Glutamatergic neuron (in vitro differentiated cells): Measurements from ENCODE around the gene KCNA2. TPM values are rescaled to one million over a fixed set of nuclear protein-coding genes. Genes with fewer than 3 reads are reported as not detected.

Experiments
- DNase-seq: peaks from one replicate; pipeline ENCODE4 v3.0.0; 2022
- H3K27ac Mint-ChIP-seq: one replicate; pipeline ENCODE4 v1.8.0; 2020; ENCODE audit warnings: mild to moderate bottlenecking, mixed read lengths, inconsistent platforms; ENCODE audit not compliant: unreplicated experiment
- H3K27me3 Mint-ChIP-seq: one replicate; pipeline ENCODE4 v1.8.0; 2020; ENCODE audit warnings: mild to moderate bottlenecking, moderate library complexity, mixed read lengths, inconsistent platforms; ENCODE audit not compliant: unreplicated experiment
- H3K36me3 Mint-ChIP-seq: one replicate; pipeline ENCODE4 v1.8.0; 2020; ENCODE audit warnings: mild to moderate bottlenecking, mixed read lengths, inconsistent platforms; ENCODE audit not compliant: unreplicated experiment
- H3K4me1 Mint-ChIP-seq: one replicate; pipeline ENCODE4 v1.8.0; 2020; ENCODE audit warnings: mild to moderate bottlenecking, low read depth, mixed read lengths, inconsistent platforms; ENCODE audit not compliant: unreplicated experiment
- H3K4me3 Mint-ChIP-seq: one replicate; pipeline ENCODE4 v1.8.0; 2020; ENCODE audit warnings: mild to moderate bottlenecking, mixed read lengths, inconsistent platforms; ENCODE audit not compliant: unreplicated experiment
- H3K9me3 Mint-ChIP-seq: one replicate; pipeline ENCODE4 v1.8.0; 2020; ENCODE audit warnings: mild to moderate bottlenecking, moderate library complexity, mixed read lengths, inconsistent platforms; ENCODE audit not compliant: unreplicated experiment
- CTCF ChIP-seq: fragments of 200-600 bp; sonication (generic); IDR thresholded peaks from one replicate; pipeline ENCODE4 v1.5.0; 2021; ENCODE audit not compliant: partially characterized antibody, unreplicated experiment
- total RNA-seq: library from RNA; stranded (reverse); fragmentation: NEBNext Ultra II Directional; extraction: Animal tissue kit (Norgen Biotek cat#: 25700); gene quantifications from one replicate; pipeline ENCODE4 v1.2.1, GENCODE V29; 2021; ENCODE audit not compliant: unreplicated experiment

KCNA2 gene
- total RNA-seq, 1 donor from 2014 or later, result 19.7 TPM

- H3K4me1 Mint-ChIP-seq, result peaks cover 13% of the 10 kb centered on the region
- no peak overlapping the region for H3K4me3 Mint-ChIP-seq
- no peak overlapping the region for H3K27ac Mint-ChIP-seq
- no peaks in the 10 kb centered on the region for H3K27me3 Mint-ChIP-seq
- DNase-seq, result no peak
- H3K9me3 Mint-ChIP-seq, result no peaks in the 10 kb centered on the region
- TF ChIP-seq CTCF, result no peak
- peaks cover 6% of the 10 kb centered on the region for H3K36me3 Mint-ChIP-seq
Observed at GRCh38 chr1:110597966-110598365, 8.2 kb downstream of the KCNA2 start.

GRCh38 chr1:110596312-110596711, 9.8 kb downstream of the KCNA2 start:
- no peak for DNase-seq
- Mint-ChIP-seq H3K27ac (no peak overlapping the region), H3K4me3 (no peak overlapping the region), H3K9me3 (no peaks in the 10 kb centered on the region), H3K36me3 (peaks cover 6% of the 10 kb centered on the region), H3K4me1 (peaks cover 11% of the 10 kb centered on the region), H3K27me3 (no peaks in the 10 kb centered on the region)
- no peak for TF ChIP-seq CTCF

GRCh38 chr1:110595353-110595710, 10.8 kb downstream of the KCNA2 start:
- H3K36me3 Mint-ChIP-seq, result peaks cover 6% of the 10 kb centered on the region
- peaks cover 11% of the 10 kb centered on the region for H3K4me1 Mint-ChIP-seq
- H3K4me3 Mint-ChIP-seq, result no peak overlapping the region
- peaks cover 3% of the 10 kb centered on the region for H3K27me3 Mint-ChIP-seq
- H3K27ac Mint-ChIP-seq, result no peak overlapping the region
- no peak for DNase-seq
- TF ChIP-seq CTCF, result no peak
- no peaks in the 10 kb centered on the region for H3K9me3 Mint-ChIP-seq

- H3K27ac Mint-ChIP-seq, result no peak overlapping the region
- no peak for DNase-seq
- TF ChIP-seq CTCF, result no peak
- peaks cover 6% of the 10 kb centered on the region for H3K36me3 Mint-ChIP-seq
- H3K27me3 Mint-ChIP-seq, result peaks cover 3% of the 10 kb centered on the region
- no peaks in the 10 kb centered on the region for H3K9me3 Mint-ChIP-seq
- H3K4me1 Mint-ChIP-seq, result peaks cover 11% of the 10 kb centered on the region
- no peak overlapping the region for H3K4me3 Mint-ChIP-seq
Observed at GRCh38 chr1:110594456-110595352, 11.5 kb downstream of the KCNA2 start.

GRCh38 chr1:110593902-110594301, 12.3 kb downstream of the KCNA2 start:
- peaks cover under 1% of the 10 kb centered on the region for H3K36me3 Mint-ChIP-seq
- peaks cover 11% of the 10 kb centered on the region for H3K4me1 Mint-ChIP-seq
- no peak for DNase-seq
- H3K27me3 Mint-ChIP-seq, result peaks cover 3% of the 10 kb centered on the region
- peak overlapping the region; percentile 58 for H3K4me3 Mint-ChIP-seq
- no peaks in the 10 kb centered on the region for H3K9me3 Mint-ChIP-seq
- no peak for TF ChIP-seq CTCF
- peak overlapping the region; percentile 38 for H3K27ac Mint-ChIP-seq
